HG02973 (cell line): ENCODE measurements around the gene ACY1.

ENCODE experiments used
- ATAC-seq: cut with Tn5 transposase; IDR thresholded peaks from one replicate; pipeline ENCODE4 v1.9.1; 2021; ENCODE audit warnings: moderate library complexity; ENCODE audit not compliant: unreplicated experiment

The ACY1 gene

DNA sequence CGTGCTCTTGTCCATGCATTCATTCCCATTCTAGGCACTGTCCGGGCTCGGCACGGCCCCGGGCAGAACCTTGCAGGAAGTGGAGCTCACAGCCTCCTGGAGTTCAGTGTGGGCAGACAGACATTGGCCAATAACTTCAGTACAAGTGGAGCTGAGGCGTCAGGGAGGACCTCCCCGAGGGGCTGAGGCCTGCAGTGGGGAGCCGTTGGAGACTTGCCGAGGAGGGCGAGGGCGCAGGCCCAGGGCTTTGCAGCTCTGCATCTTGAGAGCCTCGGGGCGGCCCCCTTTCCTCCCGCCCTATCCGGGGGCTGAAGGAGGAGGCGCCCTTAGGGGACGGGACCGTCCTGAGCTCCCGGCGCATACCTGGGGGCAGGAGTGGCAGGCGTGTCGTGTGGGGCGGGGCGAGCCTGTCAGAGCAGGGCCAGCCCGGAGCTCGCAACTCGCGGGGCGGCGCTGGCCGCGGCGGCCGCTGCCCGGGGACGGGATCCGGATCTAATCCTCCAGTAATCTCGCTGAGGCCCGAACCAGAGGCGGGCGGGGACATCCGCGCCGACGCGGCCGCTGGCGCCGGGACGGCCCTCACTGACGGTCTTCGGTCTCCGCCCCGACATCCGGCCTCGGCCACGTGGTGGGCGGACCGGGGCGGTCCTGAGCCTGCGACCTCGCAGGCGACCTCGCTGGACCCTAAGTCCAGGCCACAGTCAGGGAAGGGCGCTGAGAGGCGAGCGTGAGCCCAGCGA is at the start of gene ACY1:
ACY1 (plus strand) TSS at position 698 of the 740 bp plus-strand sequence. CDS start 530 bp downstream, outside the sequence.
- peak; percentile 58 for ATAC-seq

DNA sequence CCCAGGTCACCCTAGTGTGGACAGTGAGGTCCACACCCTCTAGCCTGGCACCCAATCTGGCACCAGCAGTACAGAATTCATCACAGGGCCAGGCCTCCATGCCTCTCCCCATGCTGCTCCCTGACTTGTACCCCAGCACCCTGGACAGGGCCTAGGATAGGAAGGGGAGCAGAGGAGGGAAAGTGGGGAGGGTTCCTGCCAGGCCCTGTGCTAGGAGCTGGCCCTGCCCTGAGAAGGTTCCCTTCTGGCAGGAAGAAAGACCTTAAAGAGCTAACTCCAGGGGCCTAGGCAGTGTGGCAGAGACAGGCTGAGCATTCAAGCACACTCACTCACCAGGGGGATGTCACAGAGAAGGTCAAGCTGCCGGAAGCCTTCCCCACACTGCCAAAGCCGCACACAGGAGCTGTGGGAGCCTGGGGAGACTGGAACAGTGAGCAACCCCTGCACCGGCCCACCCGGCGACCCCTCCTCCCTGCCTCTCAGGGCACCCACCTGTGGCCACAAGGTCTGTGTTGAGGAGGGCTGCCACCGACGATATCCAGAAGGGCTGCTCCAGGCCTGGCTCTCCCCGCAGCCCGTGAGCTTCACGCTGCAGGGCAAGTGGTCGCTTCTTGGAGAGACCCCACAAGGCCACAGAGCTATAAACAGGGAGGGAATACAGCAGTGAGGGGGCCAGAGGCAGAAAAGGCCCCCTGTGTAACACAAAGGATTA is 49.0 kb upstream of the ACY1 start:
- ATAC-seq = no peak

DNA sequence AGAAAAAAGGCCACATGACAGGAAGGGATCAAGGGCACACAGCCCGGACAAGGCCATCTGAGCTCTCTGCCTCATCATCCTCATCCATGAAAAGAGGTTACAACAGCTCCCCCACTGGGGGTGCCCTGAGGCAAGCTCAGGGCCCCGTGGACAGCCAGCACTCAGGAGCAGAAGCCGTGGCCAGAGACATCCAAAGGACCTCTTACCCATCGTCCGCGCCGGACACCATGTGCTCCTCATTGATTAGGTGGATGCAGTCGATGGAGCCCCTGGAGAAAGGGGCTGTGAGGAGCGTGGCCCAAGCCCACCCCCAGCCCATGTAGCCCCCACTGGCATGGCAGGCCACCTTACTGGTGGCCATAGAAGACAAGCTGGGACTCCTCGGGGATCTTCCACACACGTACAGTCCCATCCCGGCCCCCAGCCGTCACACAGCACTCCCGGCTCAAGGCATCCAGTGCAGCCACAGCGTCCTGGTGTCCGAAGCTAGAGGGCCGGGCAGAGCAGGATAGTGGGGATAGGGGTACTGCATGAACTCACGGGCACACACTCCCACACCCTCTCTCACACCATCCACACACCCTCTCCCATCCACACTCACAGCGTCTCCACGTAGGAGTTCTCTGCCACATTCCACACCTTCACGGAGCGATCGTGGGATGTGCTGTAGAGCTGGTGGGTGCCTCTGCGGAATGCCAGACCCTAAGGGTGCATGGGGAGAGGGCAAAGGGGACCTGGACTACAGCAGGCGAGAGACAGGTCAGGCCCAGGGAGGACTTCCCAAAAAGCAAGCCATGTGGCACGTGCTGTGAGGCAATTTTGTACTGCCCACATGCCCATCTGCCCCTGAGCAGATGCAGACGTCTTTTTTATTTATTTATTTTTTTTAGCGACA is 48.1 kb upstream of the ACY1 start:
- ATAC-seq = no peak

DNA sequence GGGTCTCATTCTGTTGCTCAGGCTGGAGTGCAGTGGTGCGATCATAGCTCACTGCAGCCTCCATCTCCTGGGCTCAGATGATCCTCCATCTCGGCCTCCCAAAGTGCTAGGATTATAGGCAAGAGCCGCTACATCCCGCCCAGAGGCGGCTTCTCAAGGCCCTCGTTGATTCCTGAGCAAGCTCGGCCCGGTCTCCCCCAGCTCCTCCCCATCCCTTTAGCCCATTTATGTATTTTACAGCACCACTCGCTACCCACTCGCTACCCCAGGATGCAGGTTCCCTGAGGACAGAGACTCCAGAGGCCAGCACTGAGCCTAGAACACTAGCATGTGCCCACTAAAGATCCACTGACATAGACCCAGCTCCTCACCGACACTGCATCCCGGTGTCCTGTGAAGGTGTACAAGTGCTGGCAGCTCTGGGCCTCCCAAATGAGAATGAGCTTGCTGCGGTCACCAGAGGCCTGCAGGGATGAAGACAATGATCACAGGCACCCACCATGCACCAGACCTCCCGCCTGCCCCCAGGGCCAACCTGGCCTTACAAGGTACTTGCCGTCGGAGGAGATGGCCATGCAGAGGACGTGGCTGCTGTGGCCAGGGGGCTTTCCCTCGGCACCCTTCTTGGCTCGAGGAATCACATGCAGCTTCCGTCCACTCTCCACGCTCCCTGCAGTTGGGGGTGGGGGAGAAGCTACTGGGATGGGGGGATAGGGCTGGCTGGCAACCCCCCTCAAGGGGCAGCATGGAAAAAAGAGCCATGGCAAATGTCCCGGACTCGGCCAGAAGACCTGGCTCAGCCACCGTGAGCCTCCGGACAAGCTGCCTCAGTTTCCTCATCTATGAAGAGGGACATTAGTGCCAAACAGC is 47.2 kb upstream of the ACY1 start:
- no peak for ATAC-seq

DNA sequence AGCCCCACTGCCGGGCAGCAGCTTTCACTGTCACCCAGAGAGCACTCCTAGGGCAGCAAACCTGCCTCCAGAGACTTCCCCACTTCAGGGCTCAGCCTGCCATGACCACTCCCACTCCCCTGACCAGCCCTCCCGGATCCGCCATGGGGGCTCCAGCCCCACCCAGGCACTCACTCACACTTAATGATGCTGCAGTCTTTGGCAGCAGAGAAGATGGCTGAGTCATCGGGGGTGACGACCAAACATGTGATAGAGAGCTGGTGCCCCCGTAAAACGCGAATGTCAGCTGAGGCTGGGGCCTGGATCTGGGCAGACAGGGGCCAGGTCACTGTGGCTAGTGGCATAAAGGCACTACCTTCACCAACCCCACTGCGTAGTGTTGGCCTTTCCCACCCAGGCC is 46.3 kb upstream of the ACY1 start:
- ATAC-seq = no peak

DNA sequence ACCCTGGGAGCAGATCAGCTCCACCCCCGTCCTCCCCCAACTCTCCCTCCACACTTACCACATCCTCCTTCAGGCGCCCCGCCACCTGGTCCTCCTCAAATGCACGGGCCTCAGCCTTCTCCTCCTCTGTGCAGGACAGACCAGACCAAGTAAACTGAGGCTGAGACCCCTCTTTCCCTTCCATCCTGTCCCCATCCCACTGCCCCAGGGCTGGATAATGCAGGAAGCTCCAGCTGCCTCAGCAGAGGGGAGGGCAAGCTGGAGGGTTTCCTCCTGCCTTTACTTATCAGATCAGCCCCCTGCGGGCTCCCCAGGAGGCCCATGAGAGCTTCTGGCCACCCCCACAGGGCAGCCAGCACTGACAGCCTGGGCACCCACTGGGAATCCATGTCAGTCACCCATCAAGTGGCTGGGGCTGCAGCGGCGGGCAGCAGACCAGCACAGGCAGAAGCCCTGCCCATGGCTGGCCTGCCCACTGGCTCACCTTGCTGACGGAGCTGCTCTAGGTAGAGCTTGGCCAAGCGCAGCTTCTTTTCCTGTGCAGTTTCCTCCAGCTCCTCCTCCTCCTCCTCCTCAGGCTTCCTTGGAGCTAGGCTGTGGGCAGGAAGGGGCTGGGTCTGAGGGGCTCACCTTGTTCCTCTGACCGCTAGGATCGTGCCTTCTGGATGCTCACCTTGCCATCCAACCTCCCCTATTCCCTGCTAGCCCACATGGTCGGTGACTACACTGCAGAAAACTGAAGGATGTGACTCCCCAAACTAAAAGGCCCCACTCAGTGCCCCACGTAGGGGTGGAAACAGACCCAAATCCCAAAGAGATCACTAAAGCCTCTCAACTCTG is 45.5 kb upstream of the ACY1 start:
- no peak for ATAC-seq

DNA sequence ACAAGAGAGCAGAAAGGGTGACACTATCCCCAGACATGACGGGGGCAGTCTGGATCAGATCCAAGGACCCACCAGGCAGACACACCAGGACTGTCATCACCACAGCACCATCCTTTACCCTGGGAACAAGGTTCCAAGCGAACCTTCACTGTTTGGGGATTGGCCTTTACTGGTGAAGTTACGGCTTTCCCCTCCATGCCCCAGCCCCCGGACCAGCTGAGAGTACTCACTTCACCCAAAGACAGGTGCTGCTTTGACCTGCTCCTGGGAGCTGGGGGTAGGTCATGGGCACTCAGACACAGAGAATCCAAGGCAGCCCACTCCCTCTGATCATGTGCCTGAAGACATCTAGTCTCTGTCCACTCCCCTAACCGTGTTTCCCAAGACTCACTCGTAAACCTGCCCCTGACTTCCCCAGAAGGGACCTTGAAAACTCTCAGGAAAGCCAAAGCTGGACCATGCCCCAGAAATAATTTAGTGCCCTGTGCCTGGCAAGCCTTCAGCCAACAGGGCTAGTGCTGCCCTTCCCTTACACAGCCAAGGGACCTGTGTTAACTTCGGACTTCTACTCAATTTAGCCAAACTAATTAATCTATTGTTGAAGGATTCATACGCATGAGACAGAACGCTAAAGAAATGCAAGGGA is 44.4 kb upstream of the ACY1 start:
- no peak for ATAC-seq

DNA sequence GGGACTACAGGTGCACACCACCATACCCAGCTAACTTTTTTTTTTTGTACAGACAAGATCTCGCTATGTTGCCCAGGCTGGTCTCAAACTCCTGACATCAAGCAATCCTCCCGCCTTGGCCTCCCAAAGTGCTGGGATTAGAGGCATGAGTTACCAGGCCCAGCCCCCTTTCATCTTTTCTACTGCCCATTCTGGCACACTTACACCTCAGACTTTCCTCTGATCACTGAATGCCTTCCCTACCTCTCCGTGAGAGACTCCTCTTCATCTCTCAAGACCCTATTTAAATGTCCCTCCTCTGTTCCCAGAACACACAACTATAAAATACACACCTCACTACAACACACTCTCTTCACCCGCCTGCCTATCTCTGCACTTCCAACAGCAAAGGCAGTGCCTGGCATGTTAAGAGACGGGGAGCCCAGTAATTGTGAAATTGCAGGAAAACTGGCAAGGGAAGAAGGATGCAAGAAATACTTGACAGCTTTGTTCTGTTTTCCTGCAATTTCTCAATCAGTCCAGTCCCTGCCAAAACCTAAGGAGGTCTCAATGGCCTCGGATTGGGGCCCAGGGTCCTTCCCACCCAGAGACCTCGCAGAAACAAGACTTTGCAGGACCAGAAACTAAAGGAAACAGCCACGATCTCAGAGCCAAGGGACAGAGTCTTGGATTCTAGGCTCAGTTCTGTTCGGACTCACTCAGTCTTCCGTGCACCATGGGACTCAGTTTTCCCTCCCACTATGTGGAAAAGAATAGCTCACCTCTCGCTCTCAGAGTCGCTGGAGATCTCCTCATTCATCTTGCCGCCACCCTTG is 42.5 kb upstream of the ACY1 start:
- ATAC-seq = no peak

DNA sequence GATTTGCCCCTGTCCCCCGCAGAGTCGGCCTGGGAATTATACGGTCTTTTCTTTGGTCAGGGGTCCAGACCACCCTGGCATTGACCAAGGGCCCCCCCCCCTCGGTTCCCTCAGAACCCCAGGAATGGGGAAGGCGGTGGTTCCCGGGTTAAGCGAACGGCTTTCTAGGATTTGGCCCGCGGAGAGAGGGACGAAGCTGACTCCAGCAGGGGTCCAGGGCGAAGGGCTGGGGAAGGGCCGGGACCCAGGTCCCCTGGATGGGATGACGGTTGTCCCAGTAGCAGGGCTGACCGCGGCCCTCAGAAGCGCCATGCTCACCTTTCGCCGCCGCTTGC is 41.9 kb upstream of the ACY1 start:
- ATAC-seq = no peak

DNA sequence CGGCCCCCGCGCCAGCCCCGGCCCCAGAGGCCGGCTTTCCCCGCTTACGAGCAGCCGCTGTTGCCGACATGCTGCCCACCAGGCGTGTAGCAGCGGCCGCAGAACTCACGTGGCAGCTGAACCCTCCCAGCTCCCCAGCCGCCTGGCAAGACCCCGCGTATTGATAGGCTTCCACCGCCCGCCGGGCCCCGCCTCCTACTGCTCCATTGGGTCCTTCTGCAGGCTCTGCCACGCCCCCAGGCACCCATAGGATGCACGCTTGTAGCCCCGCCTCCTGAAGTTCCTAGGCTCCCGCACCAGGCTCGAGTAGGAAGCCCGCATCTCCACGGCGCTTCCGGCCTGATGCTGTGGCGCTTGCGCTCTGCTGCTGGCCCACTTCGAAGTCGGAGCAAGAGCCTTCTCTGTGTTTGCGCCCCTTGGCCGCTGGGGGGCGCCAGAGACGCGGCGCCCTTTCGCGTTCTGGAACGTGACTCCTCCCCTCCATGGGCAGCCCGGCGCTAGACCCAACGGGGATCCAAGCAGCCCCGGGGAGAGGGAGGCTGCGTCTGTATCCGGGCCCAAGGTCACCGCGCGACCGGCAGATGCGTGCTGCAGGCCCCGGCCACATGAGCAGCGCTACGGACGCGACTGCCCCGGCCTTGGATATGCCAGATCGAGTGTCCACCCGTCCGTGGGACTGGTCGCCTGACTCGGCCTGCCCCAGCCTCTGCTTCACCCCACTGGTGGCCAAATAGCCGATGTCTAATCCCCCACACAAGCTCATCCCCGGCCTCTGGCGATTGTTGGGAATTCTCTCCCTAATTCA is 41.3 kb upstream of the ACY1 start, which contains the start of the genes PARP3 and RRP9:
PARP3 (plus strand) TSS at position 566 of the 805 bp plus-strand sequence. CDS start 993 bp downstream, outside the sequence.
RRP9 (minus strand) TSS at position 107 of the 805 bp plus-strand sequence; CDS start at position 70, 37 bp downstream.
- ATAC-seq = peak; percentile 82

DNA sequence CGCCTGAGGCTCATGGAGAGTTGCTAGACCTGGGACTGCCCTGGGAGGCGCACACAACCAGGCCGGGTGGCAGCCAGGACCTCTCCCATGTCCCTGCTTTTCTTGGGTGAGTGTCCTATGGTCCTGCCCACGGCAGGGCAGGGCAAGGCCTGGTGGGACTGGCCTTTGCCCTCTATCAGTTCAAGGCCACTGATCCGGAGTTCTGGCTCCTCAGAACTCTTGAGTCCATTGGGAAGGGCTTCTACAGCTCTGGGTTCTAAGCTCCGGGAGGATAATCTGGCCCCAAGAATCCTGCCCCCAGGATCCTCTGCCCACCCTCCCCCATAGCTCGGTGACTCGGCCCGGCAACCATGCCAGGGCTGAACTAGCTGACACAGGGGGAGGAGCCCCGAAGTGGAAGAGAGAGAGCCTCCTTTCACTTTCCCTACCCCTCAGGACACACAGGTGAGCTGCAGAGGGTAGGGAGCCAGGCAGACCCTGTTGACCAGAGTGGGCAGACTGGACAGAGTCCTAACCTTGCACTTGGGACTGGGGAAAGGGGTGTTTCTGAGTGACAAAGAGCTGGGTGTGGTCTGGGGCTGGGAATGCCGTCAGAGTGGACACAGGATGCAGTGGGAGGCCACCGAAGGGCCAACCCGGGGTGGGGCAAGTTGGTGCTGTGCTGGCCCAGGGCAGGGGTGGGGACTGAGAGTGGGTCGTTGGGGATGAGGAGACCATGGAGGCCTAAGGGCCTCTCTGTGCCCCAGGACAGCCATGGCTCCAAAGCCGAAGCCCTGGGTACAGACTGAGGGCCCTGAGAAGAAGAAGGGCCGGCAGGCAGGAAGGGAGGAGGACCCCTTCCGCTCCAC is 40.5 kb upstream of the ACY1 start:
- ATAC-seq = no peak

DNA sequence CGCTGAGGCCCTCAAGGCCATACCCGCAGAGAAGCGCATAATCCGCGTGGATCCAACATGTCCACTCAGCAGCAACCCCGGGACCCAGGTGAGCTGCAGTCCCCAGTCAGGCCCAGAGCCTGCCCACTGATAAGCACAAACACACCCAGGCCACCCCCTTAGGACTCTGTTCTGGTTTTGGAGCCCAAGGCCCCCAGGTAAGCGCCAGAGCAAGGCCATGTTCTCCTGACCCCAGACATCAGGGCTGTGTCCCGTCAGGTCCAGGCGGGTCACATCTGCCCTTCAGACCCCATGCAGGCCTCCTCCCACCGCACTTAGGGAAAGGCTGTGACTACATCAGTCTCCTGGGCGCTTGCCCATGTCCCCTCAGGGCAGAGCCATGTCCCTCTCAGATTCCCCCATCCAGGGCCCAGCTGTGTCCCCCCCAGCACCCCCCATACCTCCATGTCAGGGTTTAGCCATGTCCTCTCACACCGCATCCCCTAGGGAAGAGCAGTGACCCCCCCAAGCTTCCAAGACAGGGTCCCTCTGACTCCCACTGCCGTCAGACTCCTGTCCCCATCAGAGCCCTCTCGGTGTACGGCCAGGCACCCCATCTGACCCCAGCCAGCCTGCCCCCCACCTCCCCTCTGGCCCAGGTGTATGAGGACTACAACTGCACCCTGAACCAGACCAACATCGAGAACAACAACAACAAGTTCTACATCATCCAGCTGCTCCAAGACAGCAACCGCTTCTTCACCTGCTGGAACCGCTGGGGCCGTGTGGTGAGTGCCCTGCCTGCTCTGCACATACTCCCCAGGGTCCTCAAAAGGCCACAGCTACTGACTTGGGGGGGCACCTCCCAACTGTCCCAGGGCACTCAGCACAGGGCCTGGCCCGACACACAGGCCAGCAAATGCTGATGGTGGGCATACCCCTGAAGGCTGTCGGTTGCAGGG is 39.6 kb upstream of the ACY1 start:
- ATAC-seq = no peak

DNA sequence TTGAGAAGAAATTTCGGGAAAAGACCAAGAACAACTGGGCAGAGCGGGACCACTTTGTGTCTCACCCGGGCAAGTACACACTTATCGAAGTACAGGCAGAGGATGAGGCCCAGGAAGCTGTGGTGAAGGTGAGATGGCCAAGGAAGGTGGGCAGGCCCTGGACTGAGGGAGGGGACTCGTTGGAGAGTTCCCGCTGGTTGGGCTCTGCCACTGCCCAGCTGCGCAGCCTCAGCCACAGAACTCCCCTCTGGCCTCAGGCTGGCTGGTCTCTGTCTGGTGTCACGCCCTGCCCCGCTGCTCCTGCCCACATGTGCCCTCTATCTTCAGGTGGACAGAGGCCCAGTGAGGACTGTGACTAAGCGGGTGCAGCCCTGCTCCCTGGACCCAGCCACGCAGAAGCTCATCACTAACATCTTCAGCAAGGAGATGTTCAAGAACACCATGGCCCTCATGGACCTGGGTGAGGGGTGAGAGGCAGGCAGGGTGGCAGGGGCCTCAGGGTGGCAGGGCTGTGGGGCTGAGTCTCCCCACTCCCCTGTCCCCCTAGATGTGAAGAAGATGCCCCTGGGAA is 38.8 kb upstream of the ACY1 start:
- no peak for ATAC-seq

DNA sequence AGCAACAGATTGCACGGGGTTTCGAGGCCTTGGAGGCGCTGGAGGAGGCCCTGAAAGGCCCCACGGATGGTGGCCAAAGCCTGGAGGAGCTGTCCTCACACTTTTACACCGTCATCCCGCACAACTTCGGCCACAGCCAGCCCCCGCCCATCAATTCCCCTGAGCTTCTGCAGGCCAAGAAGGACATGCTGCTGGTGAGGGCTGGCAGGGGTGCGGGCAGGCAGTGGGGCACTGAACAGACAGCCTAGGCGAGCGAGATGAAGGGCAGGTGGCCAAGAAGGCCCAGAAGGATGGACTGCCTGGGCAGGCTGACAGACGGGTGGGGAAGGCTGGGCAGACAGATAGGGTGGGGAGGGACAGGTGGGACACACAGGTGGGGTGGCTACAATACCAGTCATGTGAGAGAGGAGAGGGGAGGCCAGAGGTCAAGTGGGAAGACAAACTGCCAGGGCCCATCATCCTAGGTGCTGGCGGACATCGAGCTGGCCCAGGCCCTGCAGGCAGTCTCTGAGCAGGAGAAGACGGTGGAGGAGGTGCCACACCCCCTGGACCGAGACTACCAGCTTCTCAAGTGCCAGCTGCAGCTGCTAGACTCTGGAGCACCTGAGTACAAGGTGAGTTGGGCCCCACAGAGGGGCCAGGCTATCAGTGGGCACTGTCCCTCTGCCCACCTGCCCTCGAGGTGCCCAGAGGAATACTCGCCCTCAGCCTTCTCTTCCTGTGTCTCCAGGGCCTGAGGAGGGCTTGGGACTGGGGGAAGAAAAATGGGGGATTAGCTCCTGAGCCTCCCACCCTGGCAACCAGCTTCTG is 38.1 kb upstream of the ACY1 start:
- ATAC-seq = no peak
